H1 (cell line): ENCODE measurements around the gene FOXC2. TPM values are rescaled to one million over a fixed set of nuclear protein-coding genes. Genes with fewer than 3 reads are reported as not detected.

Source experiments
- BACH1 ChIP-seq: IDR thresholded peaks from 2 replicates; pipeline ENCODE4 v1.6.1; 2012; ENCODE audit warnings: low read length, improper control_type of control experiment
- CHD7 ChIP-seq: fragments of 300-600 bp; sonication (generic); IDR thresholded peaks from 2 replicates; pipeline ENCODE4 v1.7.1; 2012; ENCODE audit warnings: low read length, moderate library complexity, mild to moderate bottlenecking, inconsistent platforms; ENCODE audit not compliant: insufficient replicate concordance
- CTCF ChIP-seq, 3 experiments: IDR thresholded peaks; 1 replicate in 2 of 3; 2 replicates in 1 of 3; pipeline versions ENCODE4 v1.5.1 to v1.6.1; 2011; ENCODE audit warnings: low read length in 3 of 3, mild to moderate bottlenecking in 3 of 3, inconsistent platforms in 2 of 3, low read depth in 1 of 3, moderate library complexity in 1 of 3; ENCODE audit not compliant: insufficient read depth in 1 of 3; ENCODE audit errors: control extremely low read depth in 1 of 3
- E2F6 ChIP-seq: IDR thresholded peaks from 2 replicates; pipeline ENCODE4 v1.6.1; 2012; ENCODE audit warnings: inconsistent platforms
- RNF2 ChIP-seq: fragments of 200-900, 300-1000 bp; sonication (generic); IDR thresholded peaks from 2 replicates; pipeline ENCODE4 v1.7.1; 2016; ENCODE audit warnings: borderline replicate concordance, low read depth, mild to moderate bottlenecking, antibody characterized with exemption, low read length; ENCODE audit not compliant: poor library complexity, severe bottlenecking; ENCODE audit errors: missing control alignments
- polyA plus RNA-seq, 7 experiments: library from polyadenylated mRNA; depleted of rRNA in 3 of 7; stranded (reverse) in 5 of 7; unstranded in 2 of 7; fragments of >200 nt in 5 of 7; fragments of 200-250 nt in 2 of 7; gene quantifications; 1 replicate in 5 of 7; 2 replicates in 1 of 7; 4 replicates in 1 of 7; pipeline versions ENCODE4 v1.2.1 to v1.2.3, GENCODE V29; 2011 to 2013; ENCODE audit warnings: missing spikeins in 2 of 7, mixed read lengths in 2 of 7
- total RNA-seq: library from RNA; stranded (reverse); fragmentation: NEBNext Ultra II Directional; extraction: Animal tissue kit (Norgen Biotek cat#: 25700); gene quantifications from 2 replicates; pipeline ENCODE4 v1.2.1, GENCODE V29; 2021

The FOXC2 gene
- total and polyA plus RNA-seq, 2 of the 8 experiments (the other 6 are each of a cell fraction or from before 2014, with no cell fraction given): 0.09 TPM; not detected in 1

GRCh38 chr16:86591270-86591669, 24.6 kb downstream of the FOXC2 start (continued):
- TF ChIP-seq CHD7 (no peak), RNF2 (no peak), CTCF (IDR thresholded peaks at IDR 0.05; ENCODE audit: control extremely low read depth in 1 of 3, insufficient read depth in 1 of 3, low read depth in 1 of 3, low read length in 3 of 3) (no peak), BACH1 (no peak), E2F6 (no peak)
